HepG2 (cell line): ENCODE data around the gene TIMM23. TPM values are rescaled to one million over a fixed set of nuclear protein-coding genes. Genes with fewer than 3 reads are reported as not detected.

Source experiments
- CEBPG ChIP-seq: IDR thresholded peaks from 2 replicates; pipeline ENCODE4 v1.6.1; 2016
- FOXO1 ChIP-seq: sonication (generic); formaldehyde crosslinking; IDR thresholded peaks from 2 replicates; pipeline ENCODE4 v1.4.0; 2020; ENCODE audit warnings: missing genetic modification reagents
- KAT8 ChIP-seq: IDR thresholded peaks from 2 replicates; pipeline ENCODE4 v1.6.1; 2016; ENCODE audit warnings: missing genetic modification reagents, missing compliant biosample characterization
- KDM5A ChIP-seq: fragments of 200-600 bp; sonication (generic); IDR thresholded peaks from 2 replicates; pipeline ENCODE4 v1.7.0; 2018; ENCODE audit warnings: antibody characterized with exemption, mild to moderate bottlenecking, low read length, borderline replicate concordance
- KLF16 ChIP-seq, 2 experiments: sonication (generic) in 1 of 2; formaldehyde crosslinking in 1 of 2; IDR thresholded peaks; 2 replicates each; pipeline versions ENCODE4 v1.6.1 to v1.8.0; 2016 to 2023; ENCODE audit warnings: missing genetic modification reagents in 2 of 2, missing compliant biosample characterization in 1 of 2
- KLF9 ChIP-seq: IDR thresholded peaks from 2 replicates; pipeline ENCODE4 v1.6.1; 2016; ENCODE audit warnings: low read depth
- MED1 ChIP-seq: sonication (generic); formaldehyde crosslinking; IDR thresholded peaks from 2 replicates; pipeline ENCODE4 v1.4.0; 2020; ENCODE audit warnings: missing genetic modification reagents
- POGZ ChIP-seq: sonication (generic); formaldehyde crosslinking; IDR thresholded peaks from 2 replicates; pipeline ENCODE4 v1.4.0; 2020; ENCODE audit warnings: mild to moderate bottlenecking, missing genetic modification reagents
- SRY ChIP-seq: sonication (generic); formaldehyde crosslinking; IDR thresholded peaks from 2 replicates; pipeline ENCODE4 v1.8.0; 2022; ENCODE audit warnings: mild to moderate bottlenecking, missing genetic modification reagents
- ZFP37 ChIP-seq: sonication (generic); formaldehyde crosslinking; IDR thresholded peaks from 2 replicates; pipeline ENCODE4 v1.4.0; 2020; ENCODE audit warnings: missing genetic modification reagents, borderline replicate concordance
- ZKSCAN5 ChIP-seq: sonication (generic); formaldehyde crosslinking; IDR thresholded peaks from 2 replicates; pipeline ENCODE4 v1.5.1; 2020; ENCODE audit warnings: mild to moderate bottlenecking, missing genetic modification reagents
- ZKSCAN8 ChIP-seq: IDR thresholded peaks from 2 replicates; pipeline ENCODE4 v1.6.1; 2016; ENCODE audit warnings: borderline replicate concordance, missing genetic modification reagents, missing compliant biosample characterization
- ZNF747 ChIP-seq: sonication (generic); formaldehyde crosslinking; IDR thresholded peaks from 2 replicates; pipeline ENCODE4 v1.8.1; 2023; ENCODE audit warnings: missing genetic modification reagents, mild to moderate bottlenecking, borderline replicate concordance
- ZNF878 ChIP-seq: sonication (generic); formaldehyde crosslinking; IDR thresholded peaks from 2 replicates; pipeline ENCODE4 v1.8.1; 2023; ENCODE audit warnings: mild to moderate bottlenecking, missing genetic modification reagents, moderate library complexity
- polyA plus RNA-seq, 8 experiments: library from polyadenylated mRNA; depleted of rRNA in 3 of 8; stranded (reverse) in 7 of 8; unstranded in 1 of 8; fragments of >200 nt; fragmentation: Illumina TruSeq in 4 of 8; extraction: Trizol in 4 of 8; gene quantifications; 2 replicates each; pipeline versions ENCODE4 v1.2.1 to v1.2.3, GENCODE V29; 2011 to 2016; ENCODE audit warnings: low read depth in 4 of 8, missing spikeins in 1 of 8, mixed read lengths in 1 of 8; ENCODE audit not compliant: insufficient read depth in 1 of 8
- total RNA-seq, 5 experiments: library from RNA; depleted of rRNA; stranded (reverse); fragments of >200 nt; fragmentation: Illumina TruSeq; extraction: Trizol; gene quantifications; 2 replicates each; pipeline ENCODE4 v1.2.3, GENCODE V29; 2016; ENCODE audit warnings: low read depth in 1 of 5
- TF ChIP-seq, protein P1 (sequence below), 2 experiments: fragments of 450-650 bp in 1 of 2; sonication (generic) in 1 of 2; formaldehyde crosslinking in 1 of 2; IDR thresholded peaks; 2 replicates each; pipeline versions ENCODE4 v1.6.1 to v1.8.0; 2016 to 2022; ENCODE audit warnings: antibody characterized with exemption in 1 of 2, mild to moderate bottlenecking in 1 of 2, missing genetic modification reagents in 1 of 2
- TF ChIP-seq, protein P2 (sequence below): sonication (generic); formaldehyde crosslinking; IDR thresholded peaks from 2 replicates; pipeline ENCODE4 v1.8.1; 2023; ENCODE audit warnings: mild to moderate bottlenecking, missing genetic modification reagents
- TF ChIP-seq, protein P3 (sequence below): IDR thresholded peaks from 2 replicates; pipeline ENCODE4 v1.6.1; 2016; ENCODE audit warnings: missing genetic modification reagents, missing compliant biosample characterization
- TF ChIP-seq, protein P4 (sequence below), 2 experiments: fragments of 450-650 bp in 1 of 2; sonication (generic) in 1 of 2; formaldehyde crosslinking; IDR thresholded peaks; 2 replicates each; pipeline versions ENCODE4 v1.5.0 to v1.8.0; 2020 to 2022; ENCODE audit warnings: mild to moderate bottlenecking in 1 of 2, missing genetic modification reagents in 1 of 2

The TIMM23 gene
- total and polyA plus RNA-seq, 2 of the 13 experiments (the other 11 are each of a cell fraction or from before 2014, with no cell fraction given): 80.2 to 98.6 TPM

DNA sequence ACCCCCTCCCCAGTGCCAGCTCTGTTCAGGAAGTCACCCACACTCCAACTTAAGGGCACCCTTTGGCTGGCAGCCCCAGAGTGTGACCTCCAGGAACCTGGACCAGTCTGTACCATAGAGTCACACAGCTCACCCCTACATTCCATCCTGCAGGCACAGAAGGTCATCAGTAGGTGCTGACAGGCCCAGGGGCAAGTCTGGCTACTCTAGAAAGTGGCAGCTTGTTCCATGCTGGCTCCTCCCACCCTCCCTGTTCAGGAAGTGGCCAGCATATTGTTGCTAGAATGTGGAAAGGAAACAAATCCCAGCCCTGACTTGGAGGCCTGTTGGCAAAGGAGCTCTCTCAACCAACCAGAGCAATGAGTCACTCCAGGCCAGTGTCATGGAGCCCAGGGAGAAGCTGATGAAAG, 61.3 kb downstream of the TIMM23 start (continued):
- TF ChIP-seq, protein P1, sequence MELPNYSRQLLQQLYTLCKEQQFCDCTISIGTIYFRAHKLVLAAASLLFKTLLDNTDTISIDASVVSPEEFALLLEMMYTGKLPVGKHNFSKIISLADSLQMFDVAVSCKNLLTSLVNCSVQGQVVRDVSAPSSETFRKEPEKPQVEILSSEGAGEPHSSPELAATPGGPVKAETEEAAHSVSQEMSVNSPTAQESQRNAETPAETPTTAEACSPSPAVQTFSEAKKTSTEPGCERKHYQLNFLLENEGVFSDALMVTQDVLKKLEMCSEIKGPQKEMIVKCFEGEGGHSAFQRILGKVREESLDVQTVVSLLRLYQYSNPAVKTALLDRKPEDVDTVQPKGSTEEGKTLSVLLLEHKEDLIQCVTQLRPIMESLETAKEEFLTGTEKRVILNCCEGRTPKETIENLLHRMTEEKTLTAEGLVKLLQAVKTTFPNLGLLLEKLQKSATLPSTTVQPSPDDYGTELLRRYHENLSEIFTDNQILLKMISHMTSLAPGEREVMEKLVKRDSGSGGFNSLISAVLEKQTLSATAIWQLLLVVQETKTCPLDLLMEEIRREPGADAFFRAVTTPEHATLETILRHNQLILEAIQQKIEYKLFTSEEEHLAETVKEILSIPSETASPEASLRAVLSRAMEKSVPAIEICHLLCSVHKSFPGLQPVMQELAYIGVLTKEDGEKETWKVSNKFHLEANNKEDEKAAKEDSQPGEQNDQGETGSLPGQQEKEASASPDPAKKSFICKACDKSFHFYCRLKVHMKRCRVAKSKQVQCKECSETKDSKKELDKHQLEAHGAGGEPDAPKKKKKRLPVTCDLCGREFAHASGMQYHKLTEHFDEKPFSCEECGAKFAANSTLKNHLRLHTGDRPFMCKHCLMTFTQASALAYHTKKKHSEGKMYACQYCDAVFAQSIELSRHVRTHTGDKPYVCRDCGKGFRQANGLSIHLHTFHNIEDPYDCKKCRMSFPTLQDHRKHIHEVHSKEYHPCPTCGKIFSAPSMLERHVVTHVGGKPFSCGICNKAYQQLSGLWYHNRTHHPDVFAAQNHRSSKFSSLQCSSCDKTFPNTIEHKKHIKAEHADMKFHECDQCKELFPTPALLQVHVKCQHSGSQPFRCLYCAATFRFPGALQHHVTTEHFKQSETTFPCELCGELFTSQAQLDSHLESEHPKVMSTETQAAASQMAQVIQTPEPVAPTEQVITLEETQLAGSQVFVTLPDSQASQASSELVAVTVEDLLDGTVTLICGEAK (IDR thresholded peaks at IDR 0.05): no peak
- TF ChIP-seq, protein P1 (CRISPR knock-in tag; IDR thresholded peaks at IDR 0.05): peak; percentile 53; the same call in 1 of the 2 replicates
- TF ChIP-seq KLF16 (CRISPR knock-in tag; IDR thresholded peaks at IDR 0.05) (0 out of 4 replicates have a peak, but pooled peaks of 1 of the 2 experiments have one; percentile 25), MED1 (CRISPR knock-in tag) (peak; percentile 89), SRY (peak; percentile 69; the same call in 1 of the 2 replicates), POGZ (CRISPR knock-in tag) (peak; percentile 31; the same call in 1 of the 2 replicates), KDM5A (no peak), CEBPG (CRISPR knock-in tag) (peak; percentile 9; the same call in 1 of the 2 replicates), ZKSCAN8 (CRISPR knock-in tag) (no peak), KLF9 (CRISPR knock-in tag) (no peak), KAT8 (peak; percentile 69), ZNF747 (CRISPR knock-in tag) (no peak), ZNF878 (CRISPR knock-in tag) (no peak), FOXO1 (peak; percentile 46; the same call in 1 of the 2 replicates), ZFP37 (CRISPR knock-in tag) (no peak), ZKSCAN5 (no peak)
- TF ChIP-seq, protein P2, sequence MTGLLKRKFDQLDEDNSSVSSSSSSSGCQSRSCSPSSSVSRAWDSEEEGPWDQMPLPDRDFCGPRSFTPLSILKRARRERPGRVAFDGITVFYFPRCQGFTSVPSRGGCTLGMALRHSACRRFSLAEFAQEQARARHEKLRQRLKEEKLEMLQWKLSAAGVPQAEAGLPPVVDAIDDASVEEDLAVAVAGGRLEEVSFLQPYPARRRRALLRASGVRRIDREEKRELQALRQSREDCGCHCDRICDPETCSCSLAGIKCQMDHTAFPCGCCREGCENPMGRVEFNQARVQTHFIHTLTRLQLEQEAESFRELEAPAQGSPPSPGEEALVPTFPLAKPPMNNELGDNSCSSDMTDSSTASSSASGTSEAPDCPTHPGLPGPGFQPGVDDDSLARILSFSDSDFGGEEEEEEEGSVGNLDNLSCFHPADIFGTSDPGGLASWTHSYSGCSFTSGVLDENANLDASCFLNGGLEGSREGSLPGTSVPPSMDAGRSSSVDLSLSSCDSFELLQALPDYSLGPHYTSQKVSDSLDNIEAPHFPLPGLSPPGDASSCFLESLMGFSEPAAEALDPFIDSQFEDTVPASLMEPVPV (CRISPR knock-in tag): peak; percentile 62; the same call in 1 of the 2 replicates
- TF ChIP-seq, protein P3, sequence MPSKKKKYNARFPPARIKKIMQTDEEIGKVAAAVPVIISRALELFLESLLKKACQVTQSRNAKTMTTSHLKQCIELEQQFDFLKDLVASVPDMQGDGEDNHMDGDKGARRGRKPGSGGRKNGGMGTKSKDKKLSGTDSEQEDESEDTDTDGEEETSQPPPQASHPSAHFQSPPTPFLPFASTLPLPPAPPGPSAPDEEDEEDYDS (CRISPR knock-in tag): peak; percentile 73; the same call in 1 of the 2 replicates
- TF ChIP-seq, protein P4, sequence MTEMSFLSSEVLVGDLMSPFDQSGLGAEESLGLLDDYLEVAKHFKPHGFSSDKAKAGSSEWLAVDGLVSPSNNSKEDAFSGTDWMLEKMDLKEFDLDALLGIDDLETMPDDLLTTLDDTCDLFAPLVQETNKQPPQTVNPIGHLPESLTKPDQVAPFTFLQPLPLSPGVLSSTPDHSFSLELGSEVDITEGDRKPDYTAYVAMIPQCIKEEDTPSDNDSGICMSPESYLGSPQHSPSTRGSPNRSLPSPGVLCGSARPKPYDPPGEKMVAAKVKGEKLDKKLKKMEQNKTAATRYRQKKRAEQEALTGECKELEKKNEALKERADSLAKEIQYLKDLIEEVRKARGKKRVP (CRISPR knock-in tag; IDR thresholded peaks at IDR 0.05): no peak
